Activated CD4-positive, alpha-beta T cell treated with anti-CD3 and anti-CD28 coated beads, Interleukin-2, Interleukin-4, amounts not matched to agents 100 ng/mL and 50 ng/mL, durations not matched to agents 16 hours and 8 hours (primary cell): ENCODE measurements around the gene RAB6B.
A peak's percentile ranks its signal among the peaks of the same experiment; 100 is the strongest.

ENCODE experiments used
- DNase-seq: peaks from one replicate; pipeline ENCODE4 v3.0.0-alpha.2; 2020; ENCODE audit warnings: low spot score

Gene RAB6B

GRCh38 chr3:133880886-133881455 is 14.7 kb downstream of the RAB6B start:
- no peak for DNase-seq

GRCh38 chr3:133880287-133880686 is 15.4 kb downstream of the RAB6B start:
- peak; percentile 54 for DNase-seq

GRCh38 chr3:133878518-133878917 is 17.2 kb downstream of the RAB6B start:
- DNase-seq = no peak

DNA sequence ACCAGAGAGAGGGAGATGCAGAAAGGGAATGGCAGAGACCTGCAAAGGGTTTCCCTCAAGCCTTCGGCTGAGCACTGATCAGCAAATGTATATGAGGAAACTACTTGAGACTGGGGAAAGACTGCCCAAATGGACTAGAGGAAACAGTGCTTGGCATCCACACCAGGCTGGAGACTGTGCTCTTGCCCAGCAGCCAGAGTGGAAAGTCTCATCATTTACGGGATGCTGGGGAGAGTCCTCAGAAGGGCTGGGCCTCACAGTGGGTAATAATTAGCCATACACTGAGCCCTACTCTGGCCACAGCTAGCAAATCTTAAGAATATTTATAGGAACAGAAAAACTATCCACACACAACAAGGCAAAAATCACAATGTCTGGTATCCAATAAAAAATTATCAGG is 18.5 kb downstream of the RAB6B start:
- DNase-seq = no peak

- DNase-seq = no peak
Observed at GRCh38 chr3:133874761-133875438, 20.8 kb downstream of the RAB6B start.

GRCh38 chr3:133874344-133874743 is 21.3 kb downstream of the RAB6B start:
- DNase-seq = peak; percentile 42

GRCh38 chr3:133872781-133873180 is 22.9 kb downstream of the RAB6B start:
- no peak for DNase-seq

DNA sequence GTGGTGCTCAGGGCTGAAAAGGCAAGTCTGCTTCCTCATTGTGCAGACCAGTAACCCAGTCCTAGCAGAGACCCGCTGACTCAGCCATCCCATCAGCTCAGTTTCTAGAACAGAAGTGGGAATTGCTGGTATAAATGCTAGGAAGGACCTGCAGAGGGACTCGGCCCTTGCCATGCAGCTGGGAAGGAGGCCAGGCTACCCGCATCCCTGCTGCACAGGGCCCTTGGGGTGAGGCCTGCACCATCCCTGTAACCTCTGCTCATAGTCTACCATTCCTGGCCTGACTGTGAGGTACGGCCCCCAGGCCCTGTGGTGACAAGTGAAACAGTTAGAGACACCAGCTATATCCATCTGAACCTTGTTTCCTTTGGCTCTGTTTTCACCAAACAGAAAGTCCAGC is 23.5 kb downstream of the RAB6B start:
- no peak for DNase-seq

DNA sequence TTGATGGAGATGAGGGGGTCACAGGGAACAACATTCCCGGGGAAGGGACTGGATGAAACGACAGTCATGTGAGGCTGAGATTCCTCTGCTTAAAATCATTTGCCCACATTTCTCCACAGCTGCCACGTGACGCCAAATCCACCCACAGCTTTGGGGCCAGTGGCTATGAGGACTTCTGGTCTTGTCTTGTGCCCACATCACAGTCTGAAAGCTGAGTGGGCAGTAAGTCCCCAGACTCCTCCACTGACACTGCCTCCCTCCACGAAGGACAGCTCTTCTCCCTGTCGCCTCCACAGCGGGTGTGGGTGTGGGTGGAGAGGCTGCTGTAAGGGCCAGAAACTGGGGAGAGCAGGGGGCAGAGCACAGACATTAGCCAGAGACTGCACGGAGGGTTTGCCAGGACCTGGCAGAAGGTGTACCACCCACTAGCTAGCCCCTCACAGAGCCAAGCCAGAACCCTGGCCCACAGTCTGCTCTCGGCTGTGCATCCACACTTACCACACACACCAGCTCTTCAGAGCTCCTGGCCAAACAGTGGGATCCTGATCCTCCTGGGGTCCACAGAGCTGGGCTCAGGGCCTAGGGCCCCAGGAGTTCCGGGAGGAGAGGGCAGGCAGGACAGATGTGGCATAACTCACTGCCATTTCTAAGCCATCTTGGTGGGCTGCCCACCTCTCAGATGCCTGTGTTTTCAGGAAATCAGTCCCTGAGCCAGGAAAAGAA is 24.2 kb downstream of the RAB6B start:
- no peak for DNase-seq

DNA sequence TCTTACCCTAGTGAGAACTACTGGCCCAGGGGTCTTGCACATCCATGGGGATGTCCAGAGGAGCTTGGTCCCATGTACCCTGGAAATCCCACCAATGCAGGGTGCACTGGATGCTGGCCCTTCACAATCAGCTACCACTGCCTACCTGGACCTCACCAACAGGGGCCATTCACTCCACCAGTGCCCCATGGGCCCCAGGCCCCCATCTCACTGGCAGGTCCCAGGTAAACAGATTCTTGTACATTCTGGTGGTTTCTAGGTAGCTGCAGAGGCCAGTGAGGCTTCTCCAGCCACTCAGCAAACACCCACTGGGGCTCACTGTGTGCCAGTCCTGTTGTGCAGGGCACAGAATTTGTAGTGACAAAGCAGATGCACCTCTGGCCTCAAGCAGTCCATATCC is 24.9 kb downstream of the RAB6B start:
- no peak for DNase-seq

GRCh38 chr3:133869586-133869985 is 26.1 kb downstream of the RAB6B start:
- DNase-seq = no peak

- no peak for DNase-seq
Observed at GRCh38 chr3:133868758-133869475, 26.8 kb downstream of the RAB6B start.

GRCh38 chr3:133868186-133868585 is 27.5 kb downstream of the RAB6B start:
- no peak for DNase-seq

DNA sequence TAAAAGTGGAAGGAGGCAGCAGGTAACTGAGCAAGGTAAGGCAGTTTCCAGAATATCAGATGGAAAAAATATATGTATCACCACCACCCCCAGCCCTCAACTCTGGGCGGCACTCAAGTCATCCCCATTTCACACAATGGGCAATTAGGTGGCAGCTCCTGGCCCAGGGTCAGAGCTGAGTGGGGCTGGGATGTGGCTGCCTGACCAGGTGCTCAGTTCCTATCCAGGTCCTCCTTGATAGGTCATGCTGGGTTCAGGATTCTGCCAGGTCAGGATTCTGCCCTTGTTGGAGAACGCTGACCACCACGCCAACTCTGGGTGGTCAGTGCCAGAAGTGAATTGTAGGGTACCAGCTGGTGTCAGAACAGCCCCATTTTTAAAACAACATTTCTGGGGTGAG is 29.5 kb downstream of the RAB6B start:
- DNase-seq = no peak

DNA sequence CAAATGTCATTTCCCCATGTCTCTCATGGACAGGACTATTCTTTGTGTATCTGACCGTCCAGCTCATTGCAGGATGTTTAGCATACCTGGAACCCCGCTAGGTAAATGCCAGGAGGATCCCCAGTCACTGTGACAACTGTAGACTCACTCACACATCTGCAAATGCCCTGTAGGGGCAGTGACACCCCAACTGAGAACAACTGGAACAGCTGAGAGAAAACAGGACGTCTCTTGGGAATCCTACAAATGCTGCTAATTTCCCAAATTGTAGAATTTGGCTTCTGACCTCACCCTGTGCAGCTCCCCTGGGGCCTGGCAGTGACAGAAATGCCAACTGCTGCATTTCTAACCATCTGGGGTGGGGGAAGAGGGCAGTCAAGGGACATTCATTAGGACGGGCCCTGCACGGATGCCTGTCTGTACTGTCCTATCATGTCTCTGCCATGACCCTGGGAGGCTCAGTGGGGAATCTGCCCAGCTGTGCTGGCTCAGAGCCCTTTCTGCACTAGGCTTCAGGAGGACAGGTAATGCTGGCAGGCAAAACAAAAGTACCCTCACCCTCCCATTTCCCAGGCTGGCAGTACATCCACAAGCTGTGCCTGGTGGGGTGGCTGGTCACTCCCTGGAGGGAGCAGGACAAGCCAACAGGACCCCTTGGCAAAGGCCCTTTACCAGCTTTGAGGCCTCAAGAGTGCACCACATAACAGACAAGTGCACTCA is 30.4 kb downstream of the RAB6B start:
- no peak for DNase-seq

- no peak for DNase-seq
Observed at GRCh38 chr3:133864616-133865015, 31.1 kb downstream of the RAB6B start.

DNA sequence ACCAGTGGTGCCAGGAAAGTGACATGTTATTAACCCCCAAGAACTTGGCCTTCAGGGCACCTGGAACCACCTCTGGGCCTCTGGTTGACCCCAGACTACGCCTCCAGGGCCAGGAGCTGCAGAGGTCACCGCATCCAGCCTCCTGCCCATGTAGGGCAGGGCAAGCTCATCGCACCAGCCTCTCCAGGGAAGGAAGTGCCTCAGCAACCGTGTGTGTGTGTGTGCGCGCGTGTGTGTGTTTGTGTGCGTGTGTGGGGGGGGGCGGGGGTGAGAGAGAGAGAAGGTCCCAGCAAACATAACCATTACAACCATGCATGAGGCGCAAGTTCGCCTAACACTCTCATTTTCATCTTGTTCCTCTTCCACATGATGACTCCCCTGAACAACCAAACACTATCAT is 31.8 kb downstream of the RAB6B start:
- no peak for DNase-seq

GRCh38 chr3:133862161-133862560 is 33.5 kb downstream of the RAB6B start:
- DNase-seq = no peak

GRCh38 chr3:133860519-133860918 is 35.2 kb downstream of the RAB6B start:
- DNase-seq = no peak

DNA sequence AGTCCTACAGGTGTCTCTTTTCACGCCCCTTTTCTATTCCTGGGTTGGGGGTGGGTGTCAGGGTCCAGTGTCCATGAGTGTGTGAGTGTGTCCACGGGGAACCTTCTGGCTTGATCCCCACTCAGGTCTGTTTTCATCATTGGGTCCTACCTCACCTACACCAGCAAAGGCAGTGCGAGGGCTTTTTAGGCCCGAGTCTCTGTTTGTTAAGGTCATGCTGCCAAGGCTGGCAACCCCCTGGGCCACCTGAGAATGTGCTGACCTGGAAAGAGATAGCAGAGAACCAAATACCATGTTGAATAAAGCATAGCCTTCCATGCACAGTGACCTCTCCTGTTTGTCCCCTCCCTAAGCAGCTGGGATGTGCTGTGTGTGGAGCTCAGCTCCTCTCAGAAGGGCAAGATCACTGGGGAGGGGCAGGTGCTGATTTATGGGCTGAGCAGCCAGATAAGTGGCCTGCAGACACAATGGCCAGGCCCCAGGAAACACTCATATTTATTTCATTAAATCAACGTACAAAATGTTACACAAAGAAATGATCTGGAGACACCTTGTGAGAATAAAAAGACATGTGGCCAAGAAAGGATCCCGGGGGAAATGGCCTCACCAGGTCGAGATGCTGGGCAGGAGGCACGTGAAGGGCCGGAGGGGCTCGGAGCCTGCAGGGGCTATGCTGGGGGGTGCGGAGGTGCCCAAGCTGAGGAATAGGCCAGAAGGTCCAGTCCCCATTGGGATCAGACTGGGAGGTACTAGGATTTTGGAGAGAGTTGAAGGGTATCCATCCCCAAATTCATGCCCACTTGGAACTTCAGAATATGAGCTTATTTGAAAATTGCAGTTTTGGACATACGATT is 36.1 kb downstream of the RAB6B start:
- DNase-seq = no peak

DNA sequence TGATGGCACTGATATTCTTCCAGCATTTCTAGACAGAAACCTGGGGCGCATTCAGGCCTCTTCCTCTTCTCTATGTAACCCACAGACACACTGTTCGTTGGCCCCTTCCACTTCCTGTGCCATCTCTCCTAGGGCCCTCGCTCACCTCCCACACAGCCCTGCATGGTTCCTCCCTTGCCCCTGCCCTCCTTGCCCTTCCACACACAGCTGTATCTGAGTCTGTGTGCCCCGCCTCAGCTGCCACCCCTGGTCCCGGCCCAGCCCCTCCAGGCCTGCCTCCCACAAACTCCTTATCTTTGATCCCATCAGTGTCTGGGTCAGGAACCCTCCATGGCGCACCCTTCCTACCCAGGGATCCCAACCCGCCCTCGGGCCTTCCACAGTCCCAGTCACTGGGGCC is 37.9 kb downstream of the RAB6B start:
- DNase-seq = peak; percentile 22
